Measurements from ENCODE around the gene CPT1A.
A peak's percentile ranks its signal among the peaks of the same experiment; 100 is the strongest.

The CPT1A gene

DNA sequence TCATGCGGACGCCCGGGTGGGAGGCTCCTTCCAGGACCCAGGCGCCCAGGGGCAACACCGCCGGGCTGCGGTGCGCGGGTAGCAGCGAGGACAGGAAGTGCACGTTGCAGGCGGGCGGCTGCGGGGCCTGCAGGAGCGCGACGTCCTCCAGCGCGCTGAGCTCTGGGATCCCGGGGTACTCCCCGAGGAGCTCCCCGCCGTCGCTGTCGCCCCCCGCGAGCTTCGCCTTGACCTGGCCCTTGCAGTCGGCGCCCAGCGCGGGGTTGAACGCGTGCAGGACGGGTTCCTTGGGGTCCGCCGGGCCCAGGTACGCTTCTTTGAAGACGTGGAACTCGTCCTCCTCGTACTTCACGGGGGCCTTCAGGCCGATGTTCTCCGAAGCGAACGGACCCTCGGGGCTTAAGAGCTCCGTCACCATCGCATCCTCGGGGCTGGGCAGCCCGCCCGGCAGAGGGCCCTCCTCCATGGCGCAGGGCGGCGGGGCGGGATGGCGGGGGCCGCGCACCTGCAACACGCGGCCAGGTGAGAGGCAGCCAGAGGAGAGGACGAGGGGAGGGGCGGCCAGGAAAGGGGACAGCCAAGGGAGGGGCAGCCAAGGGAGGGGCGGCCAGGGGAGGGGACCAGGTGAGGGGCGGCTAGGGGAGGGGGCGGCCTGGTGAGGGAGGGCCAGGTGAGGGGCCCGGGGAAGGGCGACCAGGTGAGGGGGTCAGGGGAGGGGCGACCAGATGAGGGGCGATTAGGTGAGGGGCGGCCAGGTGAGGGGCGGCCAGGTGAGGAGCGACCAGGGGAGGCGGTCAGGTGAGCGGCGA is 91.3 kb downstream of the CPT1A start:
- H3K4me3 ChIP-seq = peak overlapping the region in 3 of 10 experiments; percentile 19 to 38 (median 27); a peak in 3 of 20 replicates

DNA sequence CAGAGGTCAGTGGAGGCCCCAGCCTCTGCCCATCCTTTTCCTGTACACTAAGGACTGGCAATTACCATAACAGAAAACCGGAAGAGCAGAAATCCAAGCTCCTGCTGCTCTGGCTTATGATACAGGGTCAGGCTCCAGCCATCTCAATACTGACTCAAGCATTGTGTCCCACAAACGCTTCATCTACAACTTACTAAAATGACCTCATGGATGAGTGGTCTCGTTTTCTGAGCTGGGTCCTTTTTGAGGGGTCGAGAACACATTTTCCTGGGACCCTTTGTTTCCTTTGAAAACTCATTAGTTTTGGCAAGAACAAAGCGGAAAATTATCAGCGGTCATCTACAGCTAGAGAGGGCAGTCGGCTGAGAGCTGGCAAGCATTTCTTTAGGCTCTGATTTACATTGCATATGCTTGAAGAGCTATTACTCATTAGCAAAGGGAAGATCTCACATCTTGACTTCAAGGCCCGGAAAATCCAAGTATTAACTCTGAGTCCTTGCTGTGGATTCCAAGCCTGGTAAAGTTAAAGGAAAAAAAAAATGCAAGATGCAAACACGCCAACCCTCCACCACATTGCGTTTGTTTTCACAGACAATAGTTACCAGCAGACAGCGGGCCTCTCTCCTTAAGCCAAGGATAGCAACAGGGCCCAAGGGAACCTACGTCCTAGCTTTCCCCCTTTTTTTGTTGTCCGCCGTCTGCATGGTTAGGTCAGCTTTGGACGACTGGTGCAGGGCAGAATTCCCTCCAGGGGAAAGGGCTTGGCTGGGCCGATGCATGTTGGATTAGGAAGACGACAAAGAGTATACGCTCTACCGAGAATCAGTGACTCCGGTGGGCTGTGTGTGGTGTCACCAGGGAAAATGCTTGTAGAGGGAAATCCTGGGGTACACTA is 92.2 kb downstream of the CPT1A start:
- peaks cover 0 to 10% (median 0%) of the 10 kb centered on the region in 11 experiments; a peak in 4 of 22 replicates for H3K9me3 ChIP-seq (replicated peaks in 1 of 11)
- H3K4me2 ChIP-seq = peak overlapping the region in 10 of 11 experiments; percentile 41 to 81 (median 66); a peak in 20 of 22 replicates
- no peak overlapping the region for H3K4me3 ChIP-seq
- H3K27me3 ChIP-seq = peaks cover 0 to 11% (median 4%) of the 10 kb centered on the region in 11 experiments; a peak in 8 of 22 replicates
- no peak for TF ChIP-seq Cebpa-rat (IDR thresholded peaks at IDR 0.05)
- H3K9ac ChIP-seq = no peak overlapping the region
- peaks cover 0 to 52% (median 22%) of the 10 kb centered on the region in 10 experiments; a peak in 17 of 20 replicates for H3K4me1 ChIP-seq
- H4K20me1 ChIP-seq = peaks cover 0 to 8% (median 0%) of the 10 kb centered on the region in 11 experiments; a peak in 1 of 22 replicates
- 0 out of 22 replicates have a peak overlapping the region, but pooled peaks of 1 of the 11 experiments have one; percentile 18 for H3K27ac ChIP-seq
- peaks cover 0 to 25% (median 4%) of the 10 kb centered on the region in 11 experiments; a peak in 7 of 22 replicates for H3K36me3 ChIP-seq

More for the DNA sequence above, 91.3 kb downstream of the CPT1A start:
- Histone ChIP-seq H3K9me3 (replicated peaks in 1 of 11) (peaks cover 0 to 10% (median 0%) of the 10 kb centered on the region in 11 experiments; a peak in 6 of 22 replicates), H3K9ac (no peak overlapping the region), H3K4me1 (peaks cover 0 to 58% (median 30%) of the 10 kb centered on the region in 10 experiments; a peak in 17 of 20 replicates), H3K36me3 (peaks cover 0 to 17% (median 0%) of the 10 kb centered on the region in 11 experiments; a peak in 6 of 22 replicates), H4K20me1 (peaks cover 0 to 8% (median 0%) of the 10 kb centered on the region in 11 experiments; a peak in 1 of 22 replicates), H3K4me2 (peak overlapping the region; percentile 41 to 81 (median 66); a peak in 21 of 22 replicates), H3K27ac (peak overlapping the region in 1 of 11 experiments; percentile 18; a peak in 1 of 22 replicates), H3K27me3 (peaks cover 0 to 11% (median 4%) of the 10 kb centered on the region in 11 experiments; a peak in 8 of 22 replicates)
- no peak for TF ChIP-seq Cebpa-rat (IDR thresholded peaks at IDR 0.05)

- peaks cover 0 to 8% (median 0%) of the 10 kb centered on the region in 11 experiments; a peak in 1 of 22 replicates for H4K20me1 ChIP-seq
- H3K27ac ChIP-seq = no peak overlapping the region
- TF ChIP-seq Cebpa-rat (IDR thresholded peaks at IDR 0.05) = no peak
- peaks cover 0 to 38% (median 17%) of the 10 kb centered on the region in 10 experiments; a peak in 17 of 20 replicates for H3K4me1 ChIP-seq
- H3K36me3 ChIP-seq = peaks cover 0 to 29% (median 6%) of the 10 kb centered on the region in 11 experiments; a peak in 6 of 22 replicates
- H3K27me3 ChIP-seq = peaks cover 0 to 11% (median 4%) of the 10 kb centered on the region in 11 experiments; a peak in 8 of 22 replicates
- no peak overlapping the region for H3K4me2 ChIP-seq
- H3K9ac ChIP-seq = no peak overlapping the region
- H3K9me3 ChIP-seq (replicated peaks in 1 of 11) = no peaks in the 10 kb centered on the region
- no peak overlapping the region for H3K4me3 ChIP-seq
Measured at GRCh38 chr11:68748061-68748460, 93.7 kb downstream of the CPT1A start.

DNA sequence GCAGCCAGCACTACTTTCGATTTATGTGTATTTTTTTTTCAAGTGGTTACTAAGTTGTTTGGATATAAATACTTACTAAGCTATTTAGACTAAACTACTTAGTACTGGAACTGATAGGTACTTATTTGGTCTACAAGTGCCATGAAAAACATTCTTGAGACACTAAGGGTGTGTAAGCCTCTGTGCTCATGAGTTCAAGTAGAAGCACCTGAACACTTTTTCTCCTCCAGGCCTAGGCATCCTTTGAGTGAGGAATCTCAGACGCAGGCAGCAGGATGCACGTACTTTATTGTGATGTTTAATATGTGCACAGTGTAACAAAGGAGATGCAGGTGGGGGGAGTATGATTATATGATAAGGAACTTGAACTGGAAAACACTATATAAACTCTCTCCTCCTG is 98.2 kb downstream of the CPT1A start:
- no peaks in the 10 kb centered on the region for H3K9me3 ChIP-seq (replicated peaks in 1 of 11)
- peaks cover 0 to 29% (median 6%) of the 10 kb centered on the region in 11 experiments; a peak in 6 of 22 replicates for H3K36me3 ChIP-seq
- no peaks in the 10 kb centered on the region for H4K20me1 ChIP-seq
- H3K9ac ChIP-seq = no peak overlapping the region
- H3K4me2 ChIP-seq = no peak overlapping the region
- peaks cover 0 to 14% (median 0%) of the 10 kb centered on the region in 10 experiments; a peak in 7 of 20 replicates for H3K4me1 ChIP-seq
- no peak overlapping the region for H3K4me3 ChIP-seq
- H3K27me3 ChIP-seq = no peaks in the 10 kb centered on the region
- H3K27ac ChIP-seq = no peak overlapping the region
- TF ChIP-seq Cebpa-rat (IDR thresholded peaks at IDR 0.05) = no peak

- no peak for TF ChIP-seq Cebpa-rat (IDR thresholded peaks at IDR 0.05)
- Histone ChIP-seq H3K27ac (no peak overlapping the region), H3K4me3 (no peak overlapping the region), H3K27me3 (no peaks in the 10 kb centered on the region), H3K4me2 (no peak overlapping the region), H3K9me3 (replicated peaks in 1 of 11) (no peaks in the 10 kb centered on the region), H3K9ac (no peak overlapping the region), H4K20me1 (no peaks in the 10 kb centered on the region), H3K4me1 (peaks cover 0 to 19% (median 10%) of the 10 kb centered on the region in 10 experiments; a peak in 18 of 20 replicates), H3K36me3 (peaks cover 0 to 29% (median 6%) of the 10 kb centered on the region in 11 experiments; a peak in 5 of 22 replicates)
Measured at GRCh38 chr11:68741463-68741862, 100.3 kb downstream of the CPT1A start.

GRCh38 chr11:68735646-68736045 is 106.1 kb downstream of the CPT1A start:
- Histone ChIP-seq H3K27me3 (no peaks in the 10 kb centered on the region), H4K20me1 (no peaks in the 10 kb centered on the region), H3K9me3 (replicated peaks in 1 of 11) (no peaks in the 10 kb centered on the region), H3K4me3 (no peak overlapping the region), H3K36me3 (no peaks in the 10 kb centered on the region; a peak in 2 of 22 replicates), H3K9ac (no peak overlapping the region), H3K4me1 (peaks cover 0 to 27% (median 10%) of the 10 kb centered on the region in 10 experiments; a peak in 15 of 20 replicates), H3K27ac (no peak overlapping the region), H3K4me2 (peak overlapping the region in 5 of 11 experiments; percentile 38 to 52 (median 40); a peak in 9 of 22 replicates)
- no peak for TF ChIP-seq Cebpa-rat (IDR thresholded peaks at IDR 0.05)

DNA sequence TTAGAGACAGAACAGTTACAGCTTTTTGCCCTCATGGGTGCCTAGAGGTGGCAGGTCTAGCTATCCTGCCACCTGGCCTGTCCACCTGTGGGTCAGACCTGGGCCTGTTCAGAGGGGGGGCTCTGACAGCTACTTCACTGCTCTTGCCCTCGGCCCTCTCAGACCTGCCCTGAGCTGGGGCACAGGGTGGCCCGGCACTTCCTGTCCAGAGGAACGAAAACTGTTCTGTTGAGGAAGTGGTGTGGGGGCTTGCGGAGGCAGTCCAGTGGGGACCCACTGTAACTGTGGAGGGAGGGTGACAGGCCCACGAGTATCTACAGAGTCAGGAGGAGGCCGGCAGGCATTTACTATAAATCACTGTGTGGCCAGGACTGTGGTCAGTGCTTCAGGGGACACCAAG is 106.6 kb downstream of the CPT1A start:
- H4K20me1 ChIP-seq = no peaks in the 10 kb centered on the region
- peak overlapping the region in 5 of 11 experiments; percentile 38 to 52 (median 40); a peak in 9 of 22 replicates for H3K4me2 ChIP-seq
- H3K27me3 ChIP-seq = no peaks in the 10 kb centered on the region
- H3K4me1 ChIP-seq = peaks cover 0 to 27% (median 10%) of the 10 kb centered on the region in 10 experiments; a peak in 15 of 20 replicates
- no peaks in the 10 kb centered on the region for H3K9me3 ChIP-seq (replicated peaks in 1 of 11)
- no peaks in the 10 kb centered on the region; a peak in 1 of 22 replicates for H3K36me3 ChIP-seq
- no peak overlapping the region for H3K27ac ChIP-seq
- no peak for TF ChIP-seq Cebpa-rat (IDR thresholded peaks at IDR 0.05)
- no peak overlapping the region for H3K4me3 ChIP-seq
- H3K9ac ChIP-seq = no peak overlapping the region

DNA sequence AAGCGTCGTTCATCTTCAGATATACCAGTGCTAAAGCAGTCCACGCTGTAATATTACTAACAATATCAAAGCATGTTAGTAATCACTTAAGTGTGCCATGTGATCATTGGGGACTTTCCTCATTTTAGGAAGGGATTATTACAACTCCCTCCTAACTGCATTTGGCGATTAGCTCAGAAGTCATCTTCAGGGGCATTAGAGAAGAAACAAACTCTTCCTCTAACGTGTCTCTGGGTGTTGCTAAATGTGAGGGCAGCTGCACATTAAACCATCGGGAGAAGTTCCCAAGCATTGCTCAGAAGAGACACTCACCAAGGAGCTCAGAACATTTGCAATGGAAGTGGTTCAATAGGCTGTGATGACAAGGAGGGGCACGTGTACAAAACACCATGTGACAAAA is 107.6 kb downstream of the CPT1A start:
- H3K4me2 ChIP-seq = no peak overlapping the region
- H3K36me3 ChIP-seq = no peaks in the 10 kb centered on the region; a peak in 1 of 22 replicates
- no peak overlapping the region for H3K4me3 ChIP-seq
- no peak for TF ChIP-seq Cebpa-rat (IDR thresholded peaks at IDR 0.05)
- no peak overlapping the region for H3K27ac ChIP-seq
- peaks cover 0 to 27% (median 10%) of the 10 kb centered on the region in 10 experiments; a peak in 15 of 20 replicates for H3K4me1 ChIP-seq
- H3K9me3 ChIP-seq (replicated peaks in 1 of 11) = no peaks in the 10 kb centered on the region
- H4K20me1 ChIP-seq = no peaks in the 10 kb centered on the region
- H3K9ac ChIP-seq = no peak overlapping the region
- H3K27me3 ChIP-seq = no peaks in the 10 kb centered on the region
